Measurements from ENCODE around the gene DMBX1. TPM values are rescaled to one million over a fixed set of nuclear protein-coding genes. Genes with fewer than 3 reads are reported as not detected.

DMBX1 gene
- total and polyA plus RNA-seq, 9 of the 15 experiments (the other 6 are each of a cell fraction or from before 2014, with no cell fraction given) = 0.25 to 4.3 (median 1.0) TPM

- intact Hi-C loops (cut with micrococcal nuclease) (no loop called here), in situ Hi-C loops (cut with MboI) (loop anchor here (5.0 kb wide), 1 partner anchor 130 kb away; no protein-coding TSS in a partner anchor)
- DNase-seq (ENCODE audit: extremely low read depth in 1 of 4, low spot score in 3 of 4) (no peak), ATAC-seq (no peak), FAIRE-seq (no peak)
- POLR2A ChIA-PET = interaction anchor here (0.6 kb wide), 1 partner anchor 198 kb away, joined by 3 read pairs; no protein-coding TSS in a partner anchor
- H3K4me3 ChIP-seq = no peak overlapping the region
- H3K9me3 ChIP-seq (replicated peaks; ENCODE audit: control insufficient read depth, insufficient read depth, low read depth, low read length) = no peaks in the 10 kb centered on the region
- H3K27me3 ChIP-seq (ENCODE audit: control insufficient read depth in 2 of 2, insufficient read depth in 2 of 2, low read length in 2 of 2) = no peaks in the 10 kb centered on the region
- H3K4me2 ChIP-seq (ENCODE audit: insufficient read depth, low read length) = no peak overlapping the region
- WGBS (ENCODE audit: insufficient coverage, low coverage, missing lambda C conversion rate) = 31% methylated on average over 2 of the region's 2 CpGs
- no peak overlapping the region for H3K9ac ChIP-seq (ENCODE audit: insufficient read depth in 1 of 2, low read depth in 2 of 2, low read length in 2 of 2)
- no peaks in the 10 kb centered on the region for H4K20me1 ChIP-seq (replicated peaks; ENCODE audit: control insufficient read depth, insufficient read depth, low read length)
- BruUV-seq (replicated peaks) = no TSS peak
- no peaks in the 10 kb centered on the region for H3K9me1 ChIP-seq (ENCODE audit: control insufficient read depth, insufficient read depth, low read length)
- H2AFZ ChIP-seq (ENCODE audit: low read depth, low read length) = no peak overlapping the region
- CTCF ChIA-PET (ENCODE audit: low intra/inter-chr PET ratio) = interaction anchor here (0.6 to 1.3 kb wide), 2 partner anchors 16 to 60 kb away, joined by 3 read pairs; no protein-coding TSS in a partner anchor
- no peak overlapping the region for H3K27ac ChIP-seq (ENCODE audit: extremely low read depth, low read depth, low read length)
- peaks cover 3 to 14% of the 10 kb centered on the region in 2 experiments; a peak in 3 of 5 replicates for H3K4me1 ChIP-seq (replicated peaks in 1 of 2; ENCODE audit: control insufficient read depth in 2 of 2, insufficient read depth in 2 of 2, low read length in 2 of 2)
- no peak for TF ChIP-seq KLF1 (tag; IDR thresholded peaks at IDR 0.05)
- no peak for TF ChIP-seq TSHZ1 (CRISPR knock-in tag; IDR thresholded peaks at IDR 0.05)
- TF ChIP-seq RBM25 (IDR thresholded peaks at IDR 0.05; ENCODE audit: low read depth, low read length, severe bottlenecking) = peak; percentile 50
- TF ChIP-seq CBX5 (IDR thresholded peaks at IDR 0.05; ENCODE audit: borderline replicate concordance, low read depth) = no peak
- TF ChIP-seq COPS2 (conservative IDR thresholded peaks at IDR 0.05) = no peak
- TF ChIP-seq MCM5 (IDR thresholded peaks at IDR 0.05; ENCODE audit: low read depth) = no peak
- no peak for TF ChIP-seq ZKSCAN8 (CRISPR knock-in tag; IDR thresholded peaks at IDR 0.05)
- TF ChIP-seq ZNF316 (IDR thresholded peaks at IDR 0.05) = peak; percentile 33
- no peak for TF ChIP-seq GTF3C2 (IDR thresholded peaks at IDR 0.05; ENCODE audit: borderline replicate concordance, extremely low read depth, insufficient read length)
- peak; percentile 47 to 66; a peak in 3 of 4 replicates for TF ChIP-seq KDM1A (IDR thresholded peaks at IDR 0.05)
- peak; percentile 56; the same call in 1 of the 2 replicates for TF ChIP-seq BCOR (IDR thresholded peaks at IDR 0.05)
- no peak for TF ChIP-seq ELF4 (CRISPR knock-in tag; IDR thresholded peaks at IDR 0.05)
- 0 out of 2 replicates have a peak, but pooled peaks have one; percentile 23 for TF ChIP-seq ADNP (tag; IDR thresholded peaks at IDR 0.05)
- no peak for TF ChIP-seq SOX6 (IDR thresholded peaks at IDR 0.05)
- H3K36me3 ChIP-seq (ENCODE audit: control insufficient read depth, insufficient read depth, low read length) = no peaks in the 10 kb centered on the region
- H3K79me2 ChIP-seq (ENCODE audit: control insufficient read depth, insufficient read depth, low read length) = no peaks in the 10 kb centered on the region
These were observed 48.0 kb downstream of the DMBX1 start for GRCh38 chr1:46537651-46538050.
